Lower leg skin (tissue), 3 donors: ENCODE data around the gene KIFAP3.

Experiments
- CTCF ChIP-seq, 3 donors: fragments of 450-650 bp; IDR thresholded peaks; one replicate each; pipeline ENCODE4 v1.5.1; 2016; ENCODE audit warnings: antibody characterized with exemption in 3 of 3, mild to moderate bottlenecking in 3 of 3, moderate library complexity in 2 of 3
- POLR2A ChIP-seq, 2 donors: fragments of 450-650 bp; IDR thresholded peaks; one replicate each; pipeline ENCODE4 v1.6.1; 2016 to 2017; ENCODE audit warnings: antibody characterized with exemption in 2 of 2, mild to moderate bottlenecking in 1 of 2, moderate library complexity in 1 of 2

DNA sequence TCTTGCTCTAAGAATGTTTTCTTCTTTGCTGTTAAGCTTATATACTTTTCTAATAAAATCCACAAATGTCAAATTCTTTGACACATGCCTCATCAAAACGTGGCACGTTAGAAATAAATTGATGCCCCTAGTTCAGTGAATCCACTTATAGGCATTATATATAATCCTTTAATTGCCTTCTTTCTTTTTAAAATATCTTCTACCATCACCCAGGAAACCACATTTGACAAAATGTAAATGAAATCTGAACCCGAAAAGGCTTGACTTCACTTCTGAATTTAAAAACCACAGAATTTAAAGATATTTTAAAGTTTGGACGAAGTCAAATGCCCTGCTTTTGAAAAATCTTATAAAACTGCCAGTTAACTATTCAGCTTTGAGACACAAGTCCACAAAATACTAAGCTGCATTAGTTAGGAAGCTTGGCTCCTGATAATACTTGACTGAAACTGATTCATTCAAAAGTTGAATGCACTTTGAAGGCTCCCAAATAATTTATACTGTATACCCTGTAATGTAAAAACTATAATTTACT, 22.4 kb upstream of the KIFAP3 start:
- TF ChIP-seq CTCF (IDR thresholded peaks at IDR 0.05) (no peak), POLR2A (IDR thresholded peaks at IDR 0.05) (no peak)
